Spleen (tissue), 7 donors: ENCODE data around the gene FTO.

Source experiments
- POLR2AphosphoS5 ChIP-seq, 3 donors: sonication (generic); formaldehyde crosslinking; IDR thresholded peaks; one replicate each; pipeline ENCODE4 v1.5.1; 2017; ENCODE audit warnings: antibody characterized with exemption in 3 of 3
- TF ChIP-seq, protein P1 (sequence below), 11 experiments: fragments of 200-600 bp in 7 of 11; fragments of 450-650 bp in 4 of 11; sonication (generic) in 4 of 11; IDR thresholded peaks in 8 of 11; conservative IDR thresholded peaks in 3 of 11; 1 replicate in 7 of 11; 2 replicates in 4 of 11; pipeline versions ENCODE4 v1.4.0 to v1.8.0; 2016 to 2021; ENCODE audit warnings: antibody characterized with exemption in 11 of 11, inconsistent platforms in 4 of 11, mild to moderate bottlenecking in 1 of 11
- donor health status: DM: no; HTN: no; CAD: no; lungs with moderate emphysema.
- donor health status: DM: no; HTN: no; CAD: no.
- donor health status: DM: no; HTN: no; CAD: no.

DNA sequence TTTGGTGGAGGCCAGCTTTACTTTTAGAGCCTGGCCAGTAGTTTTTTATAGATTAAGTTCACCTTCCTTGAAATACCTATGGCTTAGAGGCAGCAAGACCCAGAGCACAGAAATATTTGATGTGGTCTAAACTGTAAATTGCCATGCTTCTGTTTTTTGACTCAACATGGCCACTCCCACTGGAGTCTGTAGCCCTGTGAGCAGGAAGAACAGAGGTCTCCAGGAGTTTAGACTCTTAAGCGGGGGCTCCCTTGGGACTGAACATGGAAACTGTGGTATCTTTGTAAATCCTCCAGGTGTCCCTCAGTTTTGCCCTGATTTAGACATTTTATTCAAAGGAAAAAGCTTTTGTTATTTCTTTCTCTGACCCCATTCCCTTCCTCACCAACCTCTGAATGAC, 145.6 kb downstream of the FTO start:
- TF ChIP-seq, protein P1, sequence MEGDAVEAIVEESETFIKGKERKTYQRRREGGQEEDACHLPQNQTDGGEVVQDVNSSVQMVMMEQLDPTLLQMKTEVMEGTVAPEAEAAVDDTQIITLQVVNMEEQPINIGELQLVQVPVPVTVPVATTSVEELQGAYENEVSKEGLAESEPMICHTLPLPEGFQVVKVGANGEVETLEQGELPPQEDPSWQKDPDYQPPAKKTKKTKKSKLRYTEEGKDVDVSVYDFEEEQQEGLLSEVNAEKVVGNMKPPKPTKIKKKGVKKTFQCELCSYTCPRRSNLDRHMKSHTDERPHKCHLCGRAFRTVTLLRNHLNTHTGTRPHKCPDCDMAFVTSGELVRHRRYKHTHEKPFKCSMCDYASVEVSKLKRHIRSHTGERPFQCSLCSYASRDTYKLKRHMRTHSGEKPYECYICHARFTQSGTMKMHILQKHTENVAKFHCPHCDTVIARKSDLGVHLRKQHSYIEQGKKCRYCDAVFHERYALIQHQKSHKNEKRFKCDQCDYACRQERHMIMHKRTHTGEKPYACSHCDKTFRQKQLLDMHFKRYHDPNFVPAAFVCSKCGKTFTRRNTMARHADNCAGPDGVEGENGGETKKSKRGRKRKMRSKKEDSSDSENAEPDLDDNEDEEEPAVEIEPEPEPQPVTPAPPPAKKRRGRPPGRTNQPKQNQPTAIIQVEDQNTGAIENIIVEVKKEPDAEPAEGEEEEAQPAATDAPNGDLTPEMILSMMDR (IDR thresholded peaks at IDR 0.05 in 8 of 11, conservative IDR thresholded peaks at IDR 0.05 in 3 of 11): no peak
- no peak for TF ChIP-seq POLR2AphosphoS5 (IDR thresholded peaks at IDR 0.05)
